GM12874 (cell line): ENCODE data around the gene PRG3.

Experiments used
- CTCF ChIP-seq: IDR thresholded peaks from 2 replicates; pipeline ENCODE4 v1.5.1; 2011; ENCODE audit warnings: low read depth, mild to moderate bottlenecking, control low read depth, low read length, moderate library complexity; ENCODE audit not compliant: insufficient read depth

Gene PRG3

GRCh38 chr11:57391539-57391938 is 10.6 kb upstream of the PRG3 start:
- no peak for TF ChIP-seq CTCF

- no peak for TF ChIP-seq CTCF
Measured at GRCh38 chr11:57391111-57391510, 10.2 kb upstream of the PRG3 start.

GRCh38 chr11:57390535-57390934 is 9.6 kb upstream of the PRG3 start, which contains the start of gene PRG2:
TSS of gene PRG2 (minus strand) at chr11:57390650. CDS start at chr11:57389944, 706 bp downstream.
- TF ChIP-seq CTCF, result no peak

GRCh38 chr11:57387289-57388030 is 6.5 kb upstream of the PRG3 start:
- no peak for TF ChIP-seq CTCF

- TF ChIP-seq CTCF, result no peak
Measured at GRCh38 chr11:57386178-57386940, 5.4 kb upstream of the PRG3 start.

GRCh38 chr11:57379732-57380131 is 1.2 kb downstream of the PRG3 start:
- TF ChIP-seq CTCF, result no peak

GRCh38 chr11:57378186-57378585 is 2.8 kb downstream of the PRG3 start:
- TF ChIP-seq CTCF, result no peak
